Trophoblast cell (in vitro differentiated cells and primary cell): Measurements from ENCODE around the gene CDHR5.
A peak's percentile ranks its signal among the peaks of the same experiment; 100 is the strongest.

ENCODE experiments used
- DNase-seq, 2 donors: peaks; one replicate each; pipeline ENCODE4 v3.0.0-alpha.2; 2016
- H2AFZ ChIP-seq: 2 replicates; pipeline ENCODE4 v1.6.1; 2013; ENCODE audit warnings: low read length, moderate library complexity, mild to moderate bottlenecking; ENCODE audit not compliant: insufficient read depth, poor library complexity
- H2AK5ac ChIP-seq: 2 replicates; pipeline ENCODE4 v1.6.1; 2013; ENCODE audit warnings: mild to moderate bottlenecking, low read length
- H2BK120ac ChIP-seq: 2 replicates; pipeline ENCODE4 v1.6.1; 2013; ENCODE audit warnings: low read length, mild to moderate bottlenecking, moderate library complexity; ENCODE audit not compliant: insufficient read depth, poor library complexity
- H2BK12ac ChIP-seq: 2 replicates; pipeline ENCODE4 v1.6.1; 2013; ENCODE audit warnings: mild to moderate bottlenecking, low read length, moderate library complexity
- H2BK5ac ChIP-seq: 2 replicates; pipeline ENCODE4 v1.6.1; 2013; ENCODE audit warnings: low read length, low read depth, moderate library complexity, mild to moderate bottlenecking; ENCODE audit not compliant: poor library complexity
- H3K14ac ChIP-seq: 2 replicates; pipeline ENCODE4 v1.6.1; 2013; ENCODE audit warnings: mild to moderate bottlenecking, low read length
- H3K18ac ChIP-seq: 2 replicates; pipeline ENCODE4 v1.6.1; 2013; ENCODE audit warnings: mild to moderate bottlenecking, low read length
- H3K23ac ChIP-seq: 2 replicates; pipeline ENCODE4 v1.6.1; 2013; ENCODE audit warnings: low read length
- H3K27ac ChIP-seq: 2 replicates; pipeline ENCODE4 v1.5.1; 2013; ENCODE audit warnings: low read depth, mild to moderate bottlenecking, inconsistent platforms, low read length, moderate library complexity
- H3K27me3 ChIP-seq: 2 replicates; pipeline ENCODE4 v1.6.1; 2013; ENCODE audit warnings: inconsistent platforms, mild to moderate bottlenecking, low read length, moderate library complexity; ENCODE audit not compliant: insufficient read depth
- H3K36me3 ChIP-seq, 2 experiments: 1 replicate in 1 of 2; 2 replicates in 1 of 2; pipeline ENCODE4 v1.6.1; 2013; ENCODE audit warnings: low read length in 2 of 2, mild to moderate bottlenecking in 2 of 2, moderate library complexity in 1 of 2; ENCODE audit not compliant: insufficient read depth in 2 of 2, control insufficient read depth in 1 of 2
- H3K4ac ChIP-seq: 2 replicates; pipeline ENCODE4 v1.6.1; 2013; ENCODE audit warnings: low read depth, mild to moderate bottlenecking, low read length, moderate library complexity
- H3K4me1 ChIP-seq, 2 experiments: 1 replicate in 1 of 2; 2 replicates in 1 of 2; pipeline ENCODE4 v1.6.1; 2013; ENCODE audit warnings: low read length in 2 of 2, mild to moderate bottlenecking in 2 of 2, moderate library complexity in 1 of 2; ENCODE audit not compliant: insufficient read depth in 2 of 2, control insufficient read depth in 1 of 2
- H3K4me2 ChIP-seq: 2 replicates; pipeline ENCODE4 v1.6.1; 2013; ENCODE audit warnings: inconsistent platforms, mild to moderate bottlenecking, low read length, moderate library complexity
- H3K4me3 ChIP-seq: 2 replicates; pipeline ENCODE4 v1.5.1; 2013; ENCODE audit warnings: mild to moderate bottlenecking, low read depth, low read length, inconsistent platforms
- H3K79me1 ChIP-seq: one replicate; pipeline ENCODE4 v1.6.1; 2013; ENCODE audit warnings: low read length
- H3K79me2 ChIP-seq: 2 replicates; pipeline ENCODE4 v1.6.1; 2013; ENCODE audit warnings: low read length, mild to moderate bottlenecking; ENCODE audit not compliant: control insufficient read depth, insufficient read depth, poor library complexity
- H3K9ac ChIP-seq: 2 replicates; pipeline ENCODE4 v1.6.1; 2013; ENCODE audit warnings: mild to moderate bottlenecking, low read length
- H3K9me3 ChIP-seq: 2 replicates; pipeline ENCODE4 v1.6.1; 2013; ENCODE audit warnings: low read depth, mild to moderate bottlenecking, control low read depth, inconsistent platforms, low read length; ENCODE audit not compliant: insufficient read depth
- H4K12ac ChIP-seq: 2 replicates; pipeline ENCODE4 v1.6.1; 2013; ENCODE audit warnings: low read depth, mild to moderate bottlenecking, low read length, moderate library complexity
- H4K8ac ChIP-seq: 2 replicates; pipeline ENCODE4 v1.6.1; 2013; ENCODE audit warnings: low read depth, mild to moderate bottlenecking, low read length, moderate library complexity
- H4K91ac ChIP-seq: one replicate; pipeline ENCODE4 v1.6.1; 2013; ENCODE audit warnings: low read depth, mild to moderate bottlenecking, low read length, moderate library complexity
- whole genome bisulfite sequencing: extraction: QIAGEN DNeasy Blood & Tissue Kit; methylation state at CpG from one replicate; pipeline ENCODE4 v1.1.7; 2013; ENCODE audit warnings: missing lambda C conversion rate; ENCODE audit not compliant: insufficient read length, insufficient coverage; ENCODE audit errors: extremely low coverage; 5-methylcytosine and 5-hydroxymethylcytosine counted together

The CDHR5 gene

DNA sequence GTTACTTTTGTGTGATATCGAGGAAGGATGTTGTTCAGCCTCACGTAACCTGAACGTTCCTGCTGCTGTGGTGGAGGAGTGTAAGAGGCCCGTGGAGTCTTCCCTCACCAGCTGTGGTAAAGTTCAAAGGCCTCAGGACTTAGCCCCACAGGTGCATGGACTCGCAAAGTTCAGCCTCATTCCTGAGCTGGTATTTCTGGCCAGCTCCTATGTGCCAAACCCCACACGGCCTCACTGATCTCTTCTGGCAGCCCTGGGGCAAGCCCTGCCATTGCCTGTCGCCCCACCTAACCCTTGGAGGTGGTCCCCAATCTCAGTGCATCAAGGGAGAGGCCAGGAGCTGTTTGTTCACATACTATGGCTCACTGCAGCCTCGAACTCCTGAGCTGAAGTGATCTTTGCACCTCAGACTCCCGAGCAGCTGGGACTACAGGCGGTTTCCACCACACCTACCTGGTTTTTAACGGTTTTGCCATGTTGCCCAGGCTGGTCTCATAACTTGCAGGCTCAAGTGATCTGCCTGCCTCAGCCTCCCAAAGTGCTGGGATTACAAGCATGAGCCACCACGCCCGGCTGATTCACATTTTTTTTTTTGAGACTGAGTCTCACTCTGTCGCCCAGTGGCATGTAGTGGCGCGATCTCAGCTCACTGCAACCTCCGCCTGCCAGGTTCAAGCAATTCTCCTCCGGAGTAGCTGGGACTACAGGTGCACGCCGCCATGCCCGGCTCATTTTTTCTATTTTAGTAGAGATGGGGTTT is 46.3 kb downstream of the CDHR5 start:
- Histone ChIP-seq H3K27ac (no peak overlapping the region), H2AK5ac (no peak overlapping the region), H2AFZ (no peak overlapping the region), H3K4ac (peak overlapping the region; percentile 91), H3K18ac (no peak overlapping the region), H2BK5ac (no peak overlapping the region), H3K9me3 (no peaks in the 10 kb centered on the region), H4K91ac (no peak overlapping the region), H3K4me1 (peaks cover 22 to 23% of the 10 kb centered on the region in 2 experiments), H3K14ac (no peak overlapping the region), H3K23ac (no peak overlapping the region), H2BK120ac (no peak overlapping the region), H2BK12ac (no peak overlapping the region), H3K9ac (no peak overlapping the region), H3K79me1 (peaks cover 8% of the 10 kb centered on the region), H3K27me3 (no peaks in the 10 kb centered on the region), H4K12ac (no peak overlapping the region), H3K36me3 (peaks cover 24 to 30% of the 10 kb centered on the region in 2 experiments), H3K4me2 (peak overlapping the region; percentile 83), H4K8ac (no peak overlapping the region), H3K4me3 (no peak overlapping the region), H3K79me2 (peaks cover 53% of the 10 kb centered on the region)
- DNase-seq = no peak
- WGBS = no CpG with 5 or more reads among the region's 21 CpGs

DNA sequence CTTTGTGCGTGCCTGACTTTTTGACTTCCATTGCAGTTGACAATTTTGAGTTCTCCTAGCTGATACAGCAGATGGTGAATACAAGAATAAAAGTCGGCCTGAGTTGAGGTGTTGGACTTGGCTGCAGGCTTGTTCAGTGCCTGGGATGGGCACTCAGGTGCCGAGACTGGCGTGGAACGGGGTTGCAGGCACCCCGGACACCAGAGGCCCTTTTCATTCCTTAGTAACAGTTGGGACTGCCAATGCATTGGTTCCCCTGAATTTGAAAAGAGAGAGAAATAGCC is 47.2 kb downstream of the CDHR5 start:
- Histone ChIP-seq H3K14ac (no peak overlapping the region), H3K27me3 (no peaks in the 10 kb centered on the region), H2BK12ac (no peak overlapping the region), H3K9me3 (peaks cover 4% of the 10 kb centered on the region), H3K9ac (peak overlapping the region; percentile 80), H3K27ac (no peak overlapping the region), H3K23ac (no peak overlapping the region), H3K79me1 (peaks cover 8% of the 10 kb centered on the region), H3K4me3 (peak overlapping the region; percentile 95), H3K4me1 (peaks cover 22 to 23% of the 10 kb centered on the region in 2 experiments), H4K8ac (no peak overlapping the region), H2AFZ (no peak overlapping the region), H3K4me2 (peak overlapping the region; percentile 83), H3K36me3 (peaks cover 19 to 23% of the 10 kb centered on the region in 2 experiments), H4K12ac (no peak overlapping the region), H4K91ac (no peak overlapping the region), H2BK5ac (no peak overlapping the region), H3K79me2 (peaks cover 53% of the 10 kb centered on the region), H3K4ac (peak overlapping the region; percentile 91), H3K18ac (no peak overlapping the region), H2AK5ac (no peak overlapping the region), H2BK120ac (no peak overlapping the region)
- WGBS = no CpG with 5 or more reads among the region's 6 CpGs
- DNase-seq = no peak

DNA sequence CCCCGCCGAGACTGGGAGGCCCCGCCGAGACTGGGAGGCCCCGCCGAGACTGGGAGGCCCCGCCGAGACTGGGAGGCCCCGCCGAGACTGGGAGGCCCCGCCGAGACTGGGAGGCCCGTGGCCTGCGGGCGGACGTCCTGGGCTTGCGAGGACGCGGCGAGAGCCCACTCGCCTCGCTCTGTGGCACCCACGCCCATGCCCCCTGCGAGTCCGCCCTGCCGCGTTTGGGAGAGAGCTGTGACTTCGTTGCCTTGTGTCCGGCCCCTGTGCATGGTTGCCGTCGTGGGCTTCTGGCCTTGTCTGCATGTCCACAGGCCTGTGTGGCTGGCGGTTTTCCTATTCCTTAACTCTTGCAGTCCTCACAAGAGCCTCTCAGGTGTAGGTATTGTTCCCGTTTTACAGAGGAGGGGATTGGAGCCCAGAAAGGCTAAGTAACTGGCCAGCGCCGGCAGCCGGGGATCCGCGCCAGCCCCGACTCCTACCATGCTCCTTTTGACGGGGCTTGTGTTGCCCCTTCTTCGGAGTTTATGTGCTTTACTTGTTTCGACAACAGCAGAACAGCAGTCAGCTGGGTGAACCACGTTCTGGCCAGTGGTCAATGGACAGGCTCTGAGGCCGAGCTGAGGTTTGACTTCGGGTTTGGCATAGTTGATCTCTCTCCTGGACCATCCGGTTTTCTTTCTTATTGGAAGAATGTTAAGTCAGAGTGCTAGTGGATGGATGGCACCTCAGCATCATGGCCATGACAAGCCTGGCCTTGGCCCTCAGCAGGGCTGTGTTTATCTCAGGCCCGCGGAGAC is 47.7 kb downstream of the CDHR5 start:
- Histone ChIP-seq H3K4me2 (peak overlapping the region; percentile 83), H2AK5ac (peak overlapping the region; percentile 87), H3K27ac (no peak overlapping the region), H3K9ac (peak overlapping the region; percentile 80), H4K12ac (peak overlapping the region; percentile 13), H3K36me3 (peaks cover 15 to 20% of the 10 kb centered on the region in 2 experiments), H3K79me2 (peaks cover 53% of the 10 kb centered on the region), H3K4ac (peak overlapping the region; percentile 91), H4K91ac (peak overlapping the region; percentile 78), H4K8ac (peak overlapping the region; percentile 44), H3K79me1 (peaks cover 8% of the 10 kb centered on the region), H2BK12ac (no peak overlapping the region), H3K9me3 (peaks cover 4% of the 10 kb centered on the region), H2BK5ac (no peak overlapping the region), H3K23ac (no peak overlapping the region), H3K4me3 (peak overlapping the region; percentile 95), H3K4me1 (peaks cover 22 to 23% of the 10 kb centered on the region in 2 experiments), H3K27me3 (no peaks in the 10 kb centered on the region), H2BK120ac (peak overlapping the region; percentile 29), H2AFZ (no peak overlapping the region), H3K14ac (peak overlapping the region; percentile 82), H3K18ac (peak overlapping the region; percentile 28)
- WGBS = no CpG with 5 or more reads among the region's 48 CpGs
- no peak for DNase-seq

DNA sequence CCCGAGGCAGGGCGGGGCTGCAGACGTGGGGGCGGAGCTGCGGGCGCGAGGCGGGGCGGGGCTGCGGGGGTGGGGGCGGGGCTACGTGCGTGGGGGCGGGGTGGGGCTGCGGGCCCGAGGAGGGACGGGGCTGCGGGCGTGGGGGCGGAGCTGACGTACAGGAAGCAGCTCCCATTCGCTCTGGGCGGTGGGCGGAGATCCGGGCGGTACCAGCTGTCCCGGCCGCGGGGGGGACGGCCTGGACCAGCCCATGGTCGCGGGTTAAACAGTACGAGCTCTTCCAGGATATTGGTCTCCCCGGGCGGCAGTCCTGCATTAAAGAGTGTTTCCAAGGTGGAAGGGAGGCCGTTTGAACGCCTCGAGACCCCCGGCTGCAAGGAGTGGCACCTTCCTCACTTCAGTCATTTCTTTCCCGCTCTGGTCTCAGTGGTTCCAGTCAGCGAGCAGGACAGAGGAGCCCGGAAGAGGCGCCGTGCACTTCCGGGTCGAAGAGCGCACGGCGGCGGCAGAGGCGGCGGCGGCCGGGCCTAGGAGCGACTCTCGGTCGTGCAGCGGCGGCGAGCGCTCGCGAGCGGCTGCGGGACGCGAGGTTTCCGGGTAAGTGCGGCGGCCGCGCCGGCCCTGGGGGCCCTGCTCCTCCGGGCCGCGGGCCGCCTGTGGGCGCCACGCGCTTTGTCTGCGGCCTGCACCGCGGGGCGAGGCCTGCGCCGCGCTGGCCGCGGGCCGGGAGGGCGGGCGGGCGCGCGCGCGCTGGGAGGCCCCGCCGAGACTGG is 48.6 kb downstream of the CDHR5 start, which contains the start of gene PHRF1:
PHRF1 (plus strand) TSS at position 475 of the 773 bp plus-strand sequence. CDS start 5,043 bp downstream, outside the sequence.
- Histone ChIP-seq H2BK12ac (peak within 1 kb of the TSS; percentile 37), H3K4me1 (peaks cover 26 to 29% of the 10 kb centered on the region in 2 experiments), H4K12ac (peak within 1 kb of the TSS; percentile 93), H2BK5ac (peak within 1 kb of the TSS; percentile 99), H3K27ac (peak within 1 kb of the TSS; percentile 81), H3K4me3 (peak within 1 kb of the TSS; percentile 95), H3K18ac (peak within 1 kb of the TSS; percentile 97), H3K36me3 (peaks cover 8 to 12% of the 10 kb centered on the region in 2 experiments), H4K8ac (peak within 1 kb of the TSS; percentile 94), H3K27me3 (no peaks in the 10 kb centered on the region), H3K79me2 (peaks cover 50% of the 10 kb centered on the region), H2AFZ (peak within 1 kb of the TSS; percentile 99), H3K9ac (peak within 1 kb of the TSS; percentile 94), H3K23ac (no peak within 1 kb of the TSS), H3K9me3 (peaks cover 4% of the 10 kb centered on the region), H3K14ac (peak within 1 kb of the TSS; percentile 99), H3K79me1 (peaks cover 8% of the 10 kb centered on the region), H2AK5ac (peak within 1 kb of the TSS; percentile 99), H3K4me2 (peak within 1 kb of the TSS; percentile 99), H4K91ac (peak within 1 kb of the TSS; percentile 96), H2BK120ac (peak within 1 kb of the TSS; percentile 98), H3K4ac (peak within 1 kb of the TSS; percentile 96)
- WGBS = no CpG with 5 or more reads among the region's 99 CpGs
- peak; percentile 86 to 92 for DNase-seq
